Iris pigment epithelial cell (primary cell): ENCODE measurements around the gene CYP27B1.
A peak's percentile ranks its signal among the peaks of the same experiment; 100 is the strongest.

ENCODE experiments used
- DNase-seq: peaks from one replicate; pipeline ENCODE4 v3.0.0-alpha.2; 2011; ENCODE audit warnings: low read depth

The CYP27B1 gene

GRCh38 chr12:57765003-57765697, 1.7 kb downstream of the CYP27B1 start:
- peak; percentile 44 for DNase-seq

- DNase-seq = no peak
These were observed 2.2 kb downstream of the CYP27B1 start for GRCh38 chr12:57764662-57765002.

- no peak for DNase-seq
These were observed 2.8 kb downstream of the CYP27B1 start for GRCh38 chr12:57763881-57764661.

- DNase-seq = no peak
These were observed 4.4 kb downstream of the CYP27B1 start for GRCh38 chr12:57762463-57762862.

GRCh38 chr12:57761391-57761998, 5.4 kb downstream of the CYP27B1 start:
- DNase-seq = no peak

GRCh38 chr12:57760347-57760982, 6.4 kb downstream of the CYP27B1 start:
- DNase-seq = no peak

- DNase-seq = peak; percentile 43
These were observed 7.4 kb downstream of the CYP27B1 start for GRCh38 chr12:57759360-57759980.

- no peak for DNase-seq
These were observed 8.1 kb downstream of the CYP27B1 start for GRCh38 chr12:57758552-57759359.

GRCh38 chr12:57757771-57758170, 9.1 kb downstream of the CYP27B1 start:
- DNase-seq = no peak

GRCh38 chr12:57756406-57757341, 10.2 kb downstream of the CYP27B1 start:
- DNase-seq = no peak

GRCh38 chr12:57755454-57756372, 11.2 kb downstream of the CYP27B1 start:
- no peak for DNase-seq

GRCh38 chr12:57755194-57755453, 11.8 kb downstream of the CYP27B1 start:
- no peak for DNase-seq

GRCh38 chr12:57754411-57755193, 12.3 kb downstream of the CYP27B1 start, which contains the start of gene MARCHF9:
Gene MARCHF9, plus strand, starts transcription at chr12:57755103. Its CDS starts 426 bp downstream, at chr12:57755529.
- DNase-seq = no peak

GRCh38 chr12:57753756-57754337, 13.0 kb downstream of the CYP27B1 start:
- DNase-seq = no peak

- no peak for DNase-seq
These were observed 14.2 kb downstream of the CYP27B1 start for GRCh38 chr12:57752668-57753000.

GRCh38 chr12:57751788-57752667, 14.8 kb downstream of the CYP27B1 start, which contains the start of gene CDK4:
Gene CDK4, minus strand, starts transcription at chr12:57752310. Its CDS starts 593 bp downstream, at chr12:57751717.
- peak; percentile 100 for DNase-seq

GRCh38 chr12:57751432-57751787, 15.5 kb downstream of the CYP27B1 start:
- DNase-seq = no peak
